A549 (cell line): Measurements from ENCODE around the gene SCN5A. TPM values are rescaled to one million over a fixed set of nuclear protein-coding genes. Genes with fewer than 3 reads are reported as not detected.

Source experiments
- ATAC-seq, 2 experiments: fragments of 200-7000 bp in 1 of 2; fragments of >200 bp in 1 of 2; cut with Nextera tagmentation in 1 of 2; cut with Tn5 transposase in 1 of 2; 3 replicates each; pipeline versions ENCODE4 v1.8.0 to v1.9.1; 2018 to 2020; ENCODE audit warnings: mild to moderate bottlenecking in 1 of 2, moderate library complexity in 1 of 2
- CTCF ChIA-PET: fragments of 300-600 bp; sonication (Branson Sonifier 250); formaldehyde crosslinking; extraction: SDS; loops from one replicate; lab custom pipeline; 2021; ENCODE audit warnings: antibody characterized with exemption, inconsistent platforms; lab: Yijun Ruan, JAX
- POLR2A ChIA-PET: fragments of 350-600 bp; formaldehyde crosslinking; extraction: SDS; loops from one replicate; lab custom pipeline; 2021; ENCODE audit warnings: antibody characterized with exemption, inconsistent platforms; lab: Yijun Ruan, JAX
- DNase-seq, 2 experiments: peaks; one replicate each; pipeline versions ENCODE4 v3.0.0 to v3.0.0-alpha.2; 2011 to 2016; ENCODE audit warnings: low read depth in 1 of 2, low spot score in 1 of 2
- FAIRE-seq: peaks from 2 replicates; lab custom pipeline; 2011; peaks lifted over from hg19 to GRCh38; lab: Jason Lieb, UNC
- H3K27ac ChIP-seq, 2 experiments: fragments of >200 bp; sonication (Bioruptor Twin); formaldehyde crosslinking; 3 replicates each; pipeline ENCODE4 v1.5.1; 2016 to 2017
- H3K4me1 ChIP-seq: fragments of >200 bp; sonication (Bioruptor Twin); formaldehyde crosslinking; 3 replicates; pipeline ENCODE4 v1.6.1; 2016
- H3K4me2 ChIP-seq: fragments of >200 bp; sonication (Bioruptor Twin); formaldehyde crosslinking; 3 replicates; pipeline ENCODE4 v1.6.1; 2016
- H3K4me3 ChIP-seq: fragments of >200 bp; sonication (Bioruptor Twin); formaldehyde crosslinking; 3 replicates; pipeline ENCODE4 v1.5.1; 2016
- H3K9me3 ChIP-seq: fragments of >200 bp; sonication (Bioruptor Twin); formaldehyde crosslinking; 3 replicates; pipeline ENCODE4 v1.6.1; 2016
- ATOH8 ChIP-seq: fragments of 250-450 bp; sonication (Bioruptor Pico); IDR thresholded peaks from 2 replicates; pipeline ENCODE4 v1.5.0; 2020; ENCODE audit warnings: low read depth, mild to moderate bottlenecking, moderate library complexity
- CEBPB ChIP-seq, 2 experiments: fragments of >200 bp in 1 of 2; sonication (Bioruptor Twin) in 1 of 2; formaldehyde crosslinking in 1 of 2; IDR thresholded peaks; 2 replicates each; pipeline ENCODE4 v1.6.1; 2012 to 2016
- E2F6 ChIP-seq: IDR thresholded peaks from 2 replicates; pipeline ENCODE4 v1.6.1; 2012; ENCODE audit warnings: low read depth, borderline replicate concordance
- EP300 ChIP-seq, 2 experiments: fragments of >200 bp; sonication (Bioruptor Twin); formaldehyde crosslinking; IDR thresholded peaks; 2 replicates in 1 of 2; 3 replicates in 1 of 2; pipeline ENCODE4 v1.6.1; 2016 to 2017
- ESRRA ChIP-seq: fragments of 150-350 bp; IDR thresholded peaks from 2 replicates; pipeline ENCODE4 v1.6.1; 2014; ENCODE audit warnings: mild to moderate bottlenecking, low read length, borderline replicate concordance
- FOSB ChIP-seq: fragments of 250-450 bp; sonication (Bioruptor Pico); IDR thresholded peaks from 2 replicates; pipeline ENCODE4 v1.5.0; 2020; ENCODE audit warnings: mild to moderate bottlenecking, moderate library complexity
- FOSL2 ChIP-seq, 2 experiments: fragments of 450-650 bp in 1 of 2; fragments of >200 bp in 1 of 2; sonication (Bioruptor Twin) in 1 of 2; formaldehyde crosslinking; IDR thresholded peaks; 2 replicates each; pipeline versions ENCODE4 v1.5.0 to v1.6.1; 2016 to 2020; ENCODE audit warnings: mild to moderate bottlenecking in 1 of 2, moderate library complexity in 1 of 2
- GATA3 ChIP-seq: IDR thresholded peaks from 2 replicates; pipeline ENCODE4 v1.6.1; 2012; ENCODE audit warnings: borderline replicate concordance
- HDAC2 ChIP-seq: fragments of 200-600 bp; sonication (generic); IDR thresholded peaks from 2 replicates; pipeline ENCODE4 v1.6.1; 2016
- HOXB13 ChIP-seq: fragments of 250-450 bp; sonication (Bioruptor Pico); IDR thresholded peaks from 2 replicates; pipeline ENCODE4 v1.5.0; 2020; ENCODE audit warnings: low read depth, mild to moderate bottlenecking, moderate library complexity
- JUN ChIP-seq, 2 experiments: fragments of >200 bp; sonication (Bioruptor Twin); formaldehyde crosslinking; IDR thresholded peaks; 2 replicates in 1 of 2; 3 replicates in 1 of 2; pipeline ENCODE4 v1.6.1; 2016 to 2017
- MYC ChIP-seq: IDR thresholded peaks from 2 replicates; pipeline ENCODE4 v1.6.1; 2012; ENCODE audit warnings: mild to moderate bottlenecking, inconsistent platforms, low read length, improper control_type of control experiment, borderline replicate concordance
- NFE2L2 ChIP-seq: fragments of 150-350 bp; conservative IDR thresholded peaks from 2 replicates; pipeline ENCODE4 v1.6.1; 2014; ENCODE audit warnings: low read length
- NPAS2 ChIP-seq: fragments of 250-450 bp; sonication (Bioruptor Pico); IDR thresholded peaks from 2 replicates; pipeline ENCODE4 v1.8.0; 2022; ENCODE audit warnings: mild to moderate bottlenecking, moderate library complexity, borderline replicate concordance
- PBX3 ChIP-seq: IDR thresholded peaks from 2 replicates; pipeline ENCODE4 v1.6.1; 2012
- RAD21 ChIP-seq, 2 experiments: fragments of >200 bp in 1 of 2; sonication (Bioruptor Twin) in 1 of 2; formaldehyde crosslinking in 1 of 2; IDR thresholded peaks in 1 of 2; conservative IDR thresholded peaks in 1 of 2; 2 replicates in 1 of 2; 3 replicates in 1 of 2; pipeline ENCODE4 v1.6.1; 2012 to 2018; ENCODE audit warnings: inconsistent platforms in 1 of 2
- REST ChIP-seq: fragments of 200-600 bp; sonication (generic); IDR thresholded peaks from 2 replicates; pipeline ENCODE4 v1.6.1; 2016; ENCODE audit warnings: antibody characterized with exemption, mild to moderate bottlenecking, moderate library complexity
- RFX5 ChIP-seq: fragments of 450-650 bp; IDR thresholded peaks from 2 replicates; pipeline ENCODE4 v1.7.1; 2014; ENCODE audit warnings: antibody characterized with exemption, mild to moderate bottlenecking, moderate library complexity
- RNF2 ChIP-seq: fragments of 200-600 bp; sonication (generic); IDR thresholded peaks from 2 replicates; pipeline ENCODE4 v1.6.1; 2016; ENCODE audit warnings: low read depth, mild to moderate bottlenecking, antibody characterized with exemption, moderate library complexity, borderline replicate concordance
- SREBF2 ChIP-seq: fragments of 450-650 bp; IDR thresholded peaks from 2 replicates; pipeline ENCODE4 v1.6.1; 2014; ENCODE audit warnings: mild to moderate bottlenecking, moderate library complexity
- TFCP2L1 ChIP-seq: fragments of 250-450 bp; sonication (Bioruptor Pico); IDR thresholded peaks from 2 replicates; pipeline ENCODE4 v1.5.0; 2021; ENCODE audit warnings: mild to moderate bottlenecking
- USF2 ChIP-seq: fragments of 450-650 bp; IDR thresholded peaks from 2 replicates; pipeline ENCODE4 v1.6.1; 2014; ENCODE audit warnings: antibody characterized with exemption
- ZC3H11A ChIP-seq: fragments of 450-650 bp; IDR thresholded peaks from 2 replicates; pipeline ENCODE4 v1.6.1; 2014; ENCODE audit warnings: antibody characterized with exemption, mild to moderate bottlenecking
- WGBS: methylation state at CpG from one replicate; pipeline ENCODE4 v1.1.6; 2017; ENCODE audit errors: missing lambda C conversion rate; 5-methylcytosine and 5-hydroxymethylcytosine counted together
- polyA plus RNA-seq, 4 experiments: library from polyadenylated mRNA; depleted of rRNA in 3 of 4; stranded (reverse); fragments of >200 nt; fragmentation: RNase III in 1 of 4; extraction: RNeasy Plus Mini Kit Qiagen cat#74134 plus additional on column Dnase treatment in 1 of 4; gene quantifications; 2 replicates in 3 of 4; 3 replicates in 1 of 4; pipeline ENCODE4 v1.2.3, GENCODE V29; 2011 to 2017

Gene SCN5A
- polyA plus RNA-seq, 2 of the 4 experiments (the other 2 are of a cell fraction) = 0.09 to 0.19 TPM

- H3K4me2 ChIP-seq = no peak overlapping the region
- H3K27ac ChIP-seq = no peak overlapping the region
- H3K9me3 ChIP-seq = no peaks in the 10 kb centered on the region
- CTCF ChIA-PET = interaction anchor here (0.8 kb wide), 1 partner anchor 14 kb away, joined by 3 read pairs; no protein-coding TSS in a partner anchor
- no peak for DNase-seq
- FAIRE-seq = no peak
- no peak overlapping the region for H3K4me3 ChIP-seq
- WGBS = 4% methylated on average over 2 of the region's 2 CpGs
- ATAC-seq = no peak
- TF ChIP-seq NPAS2 (CRISPR knock-in tag) (no peak), ESRRA (no peak), HDAC2 (no peak), E2F6 (no peak), USF2 (no peak), RNF2 (no peak), SREBF2 (no peak), EP300 (IDR thresholded peaks at IDR 0.05) (no peak), RFX5 (no peak), PBX3 (no peak), MYC (no peak)
- H3K4me1 ChIP-seq = no peaks in the 10 kb centered on the region
- POLR2A ChIA-PET = no interaction called here
Observed at GRCh38 chr3:38599886-38600285, 49.6 kb downstream of the SCN5A start.

- no peak; a peak in 1 of 6 replicates for ATAC-seq
- WGBS = 38% methylated on average over 13 of the region's 13 CpGs
- CTCF ChIA-PET = interaction anchor here (0.8 kb wide), 1 partner anchor 15 kb away, joined by 3 read pairs; no protein-coding TSS in a partner anchor
Observed at GRCh38 chr3:38598791-38599190, 50.7 kb downstream of the SCN5A start.

GRCh38 chr3:38597502-38598060 is 51.9 kb downstream of the SCN5A start:
- POLR2A ChIA-PET = no interaction called here
- FAIRE-seq (no peak), ATAC-seq (no peak), DNase-seq (no peak)
- 14% methylated on average over 8 of the region's 12 CpGs for WGBS
- Histone ChIP-seq H3K9me3 (no peaks in the 10 kb centered on the region; the same call in 2 of the 3 replicates), H3K4me2 (no peak overlapping the region), H3K4me1 (no peaks in the 10 kb centered on the region), H3K27ac (no peak overlapping the region), H3K4me3 (no peak overlapping the region)
- CTCF ChIA-PET = no interaction called here
- TF ChIP-seq ATOH8 (CRISPR knock-in tag) (no peak), HOXB13 (CRISPR knock-in tag) (no peak), JUN (IDR thresholded peaks at IDR 0.05) (no peak), RFX5 (no peak), FOSB (no peak), FOSL2 (IDR thresholded peaks at IDR 0.05) (no peak), FOSL2 (CRISPR knock-in tag; IDR thresholded peaks at IDR 0.05) (no peak), ZC3H11A (no peak), REST (no peak), EP300 (IDR thresholded peaks at IDR 0.05) (no peak)

More at GRCh38 chr3:38598791-38599190, 50.7 kb downstream of the SCN5A start:
- no peaks in the 10 kb centered on the region for H3K4me1 ChIP-seq
- no peak overlapping the region for H3K4me3 ChIP-seq
- H3K4me2 ChIP-seq = no peak overlapping the region
- TF ChIP-seq E2F6 = no peak
- TF ChIP-seq RAD21 (conservative IDR thresholded peaks at IDR 0.05 in 1 of 2, IDR thresholded peaks at IDR 0.05 in 1 of 2) = no peak
- TF ChIP-seq PBX3 = no peak
- no peak for TF ChIP-seq TFCP2L1
- TF ChIP-seq CEBPB (IDR thresholded peaks at IDR 0.05) = no peak
- TF ChIP-seq NFE2L2 = no peak
- TF ChIP-seq GATA3 = no peak
- DNase-seq (no peak), FAIRE-seq (no peak)
- no peak overlapping the region for H3K27ac ChIP-seq
- POLR2A ChIA-PET = no interaction called here
- H3K9me3 ChIP-seq = no peaks in the 10 kb centered on the region; the same call in 2 of the 3 replicates
